ENCODE results near the gene YOD1. TPM values are rescaled to one million over a fixed set of nuclear protein-coding genes. Genes with fewer than 3 reads are reported as not detected.

YOD1 gene
- total RNA-seq, 1 experiment from 2014 or later = 11.8 TPM

DNA sequence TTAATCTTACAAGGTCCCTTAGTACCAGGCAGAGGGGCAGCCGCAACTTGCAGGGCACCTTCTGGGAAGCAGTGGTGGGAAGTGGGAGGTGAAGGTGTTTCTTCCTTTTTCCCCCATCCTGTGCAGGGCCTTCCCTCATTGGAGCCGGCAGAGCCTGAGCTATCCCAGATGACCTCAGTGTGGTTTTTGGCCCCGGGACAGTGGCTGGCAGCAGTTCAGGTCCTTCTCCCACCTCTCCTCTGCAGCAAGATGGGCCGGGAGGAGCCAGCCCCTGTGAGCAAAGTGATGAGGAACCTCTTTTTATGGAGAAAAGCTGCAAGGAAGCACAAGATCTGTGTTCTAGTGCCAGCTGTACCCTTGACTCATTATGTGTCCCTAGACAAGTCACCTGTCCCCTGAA is 8.9 kb upstream of the YOD1 start:
- no peaks in the 10 kb centered on the region for H3K4me1 ChIP-seq
- CTCF ChIA-PET = no interaction called here
- no peak overlapping the region for H3K4me3 ChIP-seq (ENCODE audit: low read depth, low read length)
- Mint-ChIP-seq H3K27me3 (ENCODE audit: insufficient read depth, unreplicated experiment) (no peaks in the 10 kb centered on the region), H3K4me3 (ENCODE audit: unreplicated experiment) (no peak overlapping the region), H3K36me3 (ENCODE audit: insufficient read depth, unreplicated experiment) (peaks cover 14% of the 10 kb centered on the region), H3K9me3 (ENCODE audit: unreplicated experiment) (no peaks in the 10 kb centered on the region), H3K27ac (ENCODE audit: unreplicated experiment) (no peak overlapping the region), H3K4me1 (ENCODE audit: low read depth, unreplicated experiment) (peaks cover 1% of the 10 kb centered on the region)
- H3K9me3 ChIP-seq = no peaks in the 10 kb centered on the region
- H3K36me3 ChIP-seq (ENCODE audit: control insufficient read depth, insufficient read depth, low read length) = peaks cover 4% of the 10 kb centered on the region; the same call in 1 of the 2 replicates
- BruUV-seq (replicated peaks) = no TSS peak
- H3K27me3 ChIP-seq (replicated peaks; ENCODE audit: control insufficient read depth, insufficient read depth, low read length) = no peaks in the 10 kb centered on the region
- POLR2A ChIA-PET = no interaction called here
- intact Hi-C loops (cut with micrococcal nuclease; ENCODE audit: unreplicated experiment) = no loop called here
- DNase-seq = no peak
- TF ChIP-seq, protein P1, sequence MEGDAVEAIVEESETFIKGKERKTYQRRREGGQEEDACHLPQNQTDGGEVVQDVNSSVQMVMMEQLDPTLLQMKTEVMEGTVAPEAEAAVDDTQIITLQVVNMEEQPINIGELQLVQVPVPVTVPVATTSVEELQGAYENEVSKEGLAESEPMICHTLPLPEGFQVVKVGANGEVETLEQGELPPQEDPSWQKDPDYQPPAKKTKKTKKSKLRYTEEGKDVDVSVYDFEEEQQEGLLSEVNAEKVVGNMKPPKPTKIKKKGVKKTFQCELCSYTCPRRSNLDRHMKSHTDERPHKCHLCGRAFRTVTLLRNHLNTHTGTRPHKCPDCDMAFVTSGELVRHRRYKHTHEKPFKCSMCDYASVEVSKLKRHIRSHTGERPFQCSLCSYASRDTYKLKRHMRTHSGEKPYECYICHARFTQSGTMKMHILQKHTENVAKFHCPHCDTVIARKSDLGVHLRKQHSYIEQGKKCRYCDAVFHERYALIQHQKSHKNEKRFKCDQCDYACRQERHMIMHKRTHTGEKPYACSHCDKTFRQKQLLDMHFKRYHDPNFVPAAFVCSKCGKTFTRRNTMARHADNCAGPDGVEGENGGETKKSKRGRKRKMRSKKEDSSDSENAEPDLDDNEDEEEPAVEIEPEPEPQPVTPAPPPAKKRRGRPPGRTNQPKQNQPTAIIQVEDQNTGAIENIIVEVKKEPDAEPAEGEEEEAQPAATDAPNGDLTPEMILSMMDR (IDR thresholded peaks at IDR 0.05; ENCODE audit: insufficient read depth in 1 of 2, low read depth in 1 of 2, low read length in 1 of 2, severe bottlenecking in 1 of 2, unreplicated experiment in 1 of 2) = no peak

DNA sequence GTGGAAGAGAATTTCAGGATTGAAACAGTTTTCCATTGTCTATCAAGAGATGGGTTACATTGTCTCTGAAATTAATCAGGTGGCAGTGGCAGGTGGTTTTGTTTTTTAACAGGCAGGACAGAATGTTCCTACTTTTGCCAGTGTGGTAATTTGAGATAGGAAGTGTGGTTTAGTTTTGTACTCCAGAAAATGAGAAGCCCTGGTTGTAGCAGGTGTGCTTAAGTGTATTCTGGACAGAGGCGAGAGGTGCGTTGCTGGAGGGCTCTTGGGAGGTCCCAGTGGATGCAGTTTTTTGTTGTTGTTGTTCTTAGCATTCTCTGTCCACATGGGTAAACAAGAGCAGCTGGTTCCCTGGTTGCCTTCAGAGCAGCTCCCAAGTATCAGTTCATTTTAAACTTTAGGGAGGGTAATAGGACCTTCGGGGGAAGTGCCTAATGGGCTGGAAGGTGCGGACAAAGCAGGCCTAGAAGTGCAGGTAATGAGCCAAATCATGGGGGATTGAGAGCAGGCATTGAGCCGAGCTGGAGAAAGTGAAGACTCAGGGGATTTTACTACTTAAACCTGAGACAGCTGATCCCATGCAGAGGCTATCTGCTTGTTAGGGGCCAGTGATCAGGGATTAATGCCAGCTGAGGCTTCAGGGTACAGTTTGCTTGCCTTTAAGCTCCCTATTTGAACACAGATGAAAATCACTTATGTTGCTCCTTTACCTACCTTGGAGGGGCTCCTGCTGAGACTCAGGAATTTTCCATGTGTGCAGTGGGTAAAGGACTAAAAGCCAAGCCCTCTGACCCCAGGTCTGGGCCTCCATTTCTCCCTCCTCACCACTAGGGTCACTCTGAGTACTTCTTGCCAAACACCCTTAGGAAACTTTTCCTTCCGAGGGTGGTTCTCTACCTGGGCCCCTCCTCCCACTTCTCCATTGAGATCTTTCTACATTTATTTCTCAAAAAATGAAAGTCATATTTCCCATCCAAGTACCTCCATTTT is 8.2 kb upstream of the YOD1 start:
- no TSS peak for BruUV-seq (replicated peaks)
- Mint-ChIP-seq H3K4me1 (ENCODE audit: low read depth, unreplicated experiment) (peaks cover 8% of the 10 kb centered on the region), H3K4me3 (ENCODE audit: unreplicated experiment) (no peak overlapping the region), H3K36me3 (ENCODE audit: insufficient read depth, unreplicated experiment) (peaks cover 12% of the 10 kb centered on the region), H3K27me3 (ENCODE audit: insufficient read depth, unreplicated experiment) (no peaks in the 10 kb centered on the region), H3K27ac (ENCODE audit: unreplicated experiment) (no peak overlapping the region), H3K9me3 (ENCODE audit: unreplicated experiment) (no peaks in the 10 kb centered on the region)
- ChIA-PET CTCF (no interaction called here), POLR2A (no interaction called here)
- DNase-seq = peak in 1 of 2 experiments; percentile 19
- Histone ChIP-seq H3K27me3 (replicated peaks; ENCODE audit: control insufficient read depth, insufficient read depth, low read length) (no peaks in the 10 kb centered on the region), H3K36me3 (ENCODE audit: control insufficient read depth, insufficient read depth, low read length) (peaks cover 4% of the 10 kb centered on the region; the same call in 1 of the 2 replicates), H3K9me3 (no peaks in the 10 kb centered on the region), H3K4me3 (ENCODE audit: low read depth, low read length) (no peak overlapping the region), H3K4me1 (no peaks in the 10 kb centered on the region)
- intact Hi-C loops (cut with micrococcal nuclease; ENCODE audit: unreplicated experiment) = no loop called here
- TF ChIP-seq, protein P1 (IDR thresholded peaks at IDR 0.05; ENCODE audit: insufficient read depth in 1 of 2, low read depth in 1 of 2, low read length in 1 of 2, severe bottlenecking in 1 of 2, unreplicated experiment in 1 of 2) = peak in 1 of 2 experiments; percentile 31

DNA sequence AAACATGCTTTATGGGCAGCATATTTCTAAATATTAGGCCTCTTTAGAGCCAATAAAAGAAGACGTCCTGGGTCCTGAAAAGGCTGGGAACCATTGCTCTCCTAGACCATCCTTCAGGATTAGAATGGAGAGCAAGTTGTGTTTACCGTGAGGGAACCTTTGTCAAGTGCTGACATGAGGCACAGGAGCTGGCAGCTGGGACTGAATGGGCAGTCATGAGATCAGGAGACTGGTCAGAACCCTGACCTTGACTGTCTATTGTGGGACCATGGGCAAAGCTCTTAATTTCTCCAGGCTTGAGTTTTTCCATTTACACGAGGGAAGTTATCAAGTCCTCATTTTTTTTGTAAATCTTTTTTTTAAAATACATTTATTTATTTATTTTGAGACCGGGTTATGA is 7.2 kb upstream of the YOD1 start:
- Histone ChIP-seq H3K9me3 (no peaks in the 10 kb centered on the region), H3K27me3 (replicated peaks; ENCODE audit: control insufficient read depth, insufficient read depth, low read length) (no peaks in the 10 kb centered on the region), H3K36me3 (ENCODE audit: control insufficient read depth, insufficient read depth, low read length) (0 out of 2 replicates have a peak, but pooled peaks cover 3% of the 10 kb centered on the region), H3K4me1 (no peaks in the 10 kb centered on the region), H3K4me3 (ENCODE audit: low read depth, low read length) (no peak overlapping the region)
- no peak for DNase-seq
- Mint-ChIP-seq H3K27ac (ENCODE audit: unreplicated experiment) (no peak overlapping the region), H3K9me3 (ENCODE audit: unreplicated experiment) (no peaks in the 10 kb centered on the region), H3K27me3 (ENCODE audit: insufficient read depth, unreplicated experiment) (no peaks in the 10 kb centered on the region), H3K4me1 (ENCODE audit: low read depth, unreplicated experiment) (peaks cover 8% of the 10 kb centered on the region), H3K36me3 (ENCODE audit: insufficient read depth, unreplicated experiment) (peaks cover 3% of the 10 kb centered on the region), H3K4me3 (ENCODE audit: unreplicated experiment) (no peak overlapping the region)
- intact Hi-C loops (cut with micrococcal nuclease; ENCODE audit: unreplicated experiment) = no loop called here
- ChIA-PET CTCF (no interaction called here), POLR2A (no interaction called here)
- BruUV-seq (replicated peaks) = no TSS peak
- TF ChIP-seq, protein P1 (IDR thresholded peaks at IDR 0.05; ENCODE audit: insufficient read depth in 1 of 2, low read depth in 1 of 2, low read length in 1 of 2, severe bottlenecking in 1 of 2, unreplicated experiment in 1 of 2) = no peak
